Brain microvascular endothelial cell (primary cell): ENCODE results near the gene SPNS3.

Source experiments
- DNase-seq: peaks from one replicate; pipeline ENCODE4 v3.0.0-alpha.2; 2020
- H3K27ac ChIP-seq: fragments of 250-450 bp; sonication (Bioruptor Pico); 2 replicates; pipeline ENCODE4 v1.5.1; 2020; ENCODE audit warnings: mild to moderate bottlenecking, moderate library complexity
- H3K27me3 ChIP-seq: fragments of 250-450 bp; sonication (Bioruptor Pico); replicated peaks from 2 replicates; pipeline ENCODE4 v1.5.1; 2020; ENCODE audit warnings: mild to moderate bottlenecking
- H3K36me3 ChIP-seq: fragments of 250-450 bp; sonication (Bioruptor Pico); replicated peaks from 2 replicates; pipeline ENCODE4 v1.5.1; 2020; ENCODE audit warnings: mild to moderate bottlenecking
- H3K4me3 ChIP-seq: 2 replicates; pipeline ENCODE4 v1.5.1; 2011; ENCODE audit warnings: low read depth, mild to moderate bottlenecking, control low read depth, low read length, moderate library complexity
- CTCF ChIP-seq: IDR thresholded peaks from 2 replicates; pipeline ENCODE4 v1.5.1; 2011; ENCODE audit warnings: low read depth, mild to moderate bottlenecking, moderate library complexity, low read length, control low read depth, inconsistent platforms; ENCODE audit errors: missing control alignments
- in situ Hi-C: cut with HindIII; loops from 2 replicates; pipeline ENCODE4 v1.10.0; 2017; ENCODE audit warnings: low sequenced_read_pairs, low pct_ligation_motif_present

The SPNS3 gene

DNA sequence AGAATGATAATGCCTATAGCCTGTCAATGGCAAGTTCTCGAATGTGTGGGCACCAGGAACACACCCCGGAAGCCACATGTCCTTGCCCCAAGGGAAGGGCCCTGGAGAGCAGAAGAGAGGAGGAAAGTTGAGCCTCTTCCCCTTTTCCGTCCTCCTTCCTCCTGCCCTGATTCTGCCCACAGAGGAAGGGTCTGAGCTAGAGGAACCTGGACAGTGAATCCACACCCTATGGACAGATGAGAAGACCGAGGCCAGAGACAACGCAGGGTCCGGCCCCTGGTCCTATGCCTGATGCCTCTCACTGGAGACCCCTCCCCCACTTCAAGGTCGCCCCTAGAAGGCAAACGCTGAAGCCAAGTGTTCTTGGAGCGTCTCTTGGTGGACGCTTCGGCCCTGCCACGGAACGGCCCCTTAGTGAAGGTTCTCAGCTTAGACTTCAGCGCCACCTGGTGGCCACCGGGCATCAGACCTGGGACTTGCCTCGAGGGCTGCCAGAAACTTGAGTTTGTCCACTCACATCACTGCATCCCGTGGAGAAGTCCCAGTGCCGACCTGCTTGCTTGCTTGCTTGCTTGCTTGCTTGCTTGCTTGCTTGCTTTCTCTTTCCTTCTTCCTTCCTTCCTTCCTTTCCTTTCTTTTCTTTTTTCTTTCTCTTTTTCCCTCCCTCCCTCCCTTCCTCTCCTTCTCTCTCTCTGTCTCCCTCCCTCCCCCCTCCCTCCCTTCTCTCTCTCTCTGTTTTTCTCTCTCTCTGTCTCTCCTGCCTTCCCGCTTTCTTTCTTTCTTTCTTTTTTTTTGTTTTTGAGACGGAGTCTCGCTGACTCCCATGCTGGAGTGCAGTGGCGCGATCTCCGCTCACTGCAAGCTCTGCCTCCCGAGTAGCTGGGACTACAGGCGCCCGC lies 20.6 kb upstream of the SPNS3 start:
- no peak overlapping the region for H3K4me3 ChIP-seq
- in situ Hi-C loops = loop anchor here (25.0 kb wide), 1 partner anchor 201 kb away; no protein-coding TSS in a partner anchor
- H3K27me3 ChIP-seq = no peaks in the 10 kb centered on the region
- no peaks in the 10 kb centered on the region for H3K36me3 ChIP-seq
- H3K27ac ChIP-seq = no peak overlapping the region
- peak; percentile 92 for TF ChIP-seq CTCF
- DNase-seq = peak; percentile 81

DNA sequence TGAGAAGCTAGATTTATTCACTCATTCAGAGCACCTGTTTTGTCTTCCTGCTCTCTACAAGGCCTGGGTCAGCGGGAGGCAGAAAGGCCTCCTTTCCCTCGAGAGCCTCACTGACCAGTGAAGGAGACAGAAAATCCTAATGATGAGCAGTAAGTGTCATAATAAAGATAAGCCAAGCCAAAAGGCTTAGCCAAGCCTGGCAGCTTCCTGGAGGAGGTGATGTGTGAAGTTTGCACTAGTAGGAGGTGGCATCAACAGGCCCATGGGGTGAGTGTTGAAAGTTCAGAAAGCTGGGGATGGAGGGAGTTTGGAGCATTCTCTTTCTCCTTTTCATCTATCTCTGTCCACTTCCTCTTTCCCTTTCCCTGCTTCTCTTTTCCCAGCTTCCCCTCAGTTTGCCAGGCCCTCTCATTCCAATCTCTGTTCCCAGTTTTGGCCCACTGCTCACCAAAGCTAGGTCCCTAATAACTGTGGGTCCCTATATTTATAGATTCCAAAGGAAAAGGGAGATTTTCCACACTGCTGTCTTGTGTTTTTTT lies 16.5 kb upstream of the SPNS3 start:
- no peak for DNase-seq
- Histone ChIP-seq H3K36me3 (no peaks in the 10 kb centered on the region), H3K27ac (no peak overlapping the region), H3K27me3 (no peaks in the 10 kb centered on the region), H3K4me3 (no peak overlapping the region)
- in situ Hi-C loops = loop anchor here (25.0 kb wide), 1 partner anchor 205 kb away; no protein-coding TSS in a partner anchor
- no peak for TF ChIP-seq CTCF

GRCh38 chr17:4420692-4421131 lies 13.0 kb upstream of the SPNS3 start:
- in situ Hi-C loops = loop anchor here (25.0 kb wide), 1 partner anchor 208 kb away; no protein-coding TSS in a partner anchor
- DNase-seq = peak; percentile 63
- Histone ChIP-seq H3K4me3 (no peak overlapping the region), H3K27me3 (no peaks in the 10 kb centered on the region), H3K36me3 (no peaks in the 10 kb centered on the region), H3K27ac (no peak overlapping the region)
- TF ChIP-seq CTCF = peak; percentile 88

DNA sequence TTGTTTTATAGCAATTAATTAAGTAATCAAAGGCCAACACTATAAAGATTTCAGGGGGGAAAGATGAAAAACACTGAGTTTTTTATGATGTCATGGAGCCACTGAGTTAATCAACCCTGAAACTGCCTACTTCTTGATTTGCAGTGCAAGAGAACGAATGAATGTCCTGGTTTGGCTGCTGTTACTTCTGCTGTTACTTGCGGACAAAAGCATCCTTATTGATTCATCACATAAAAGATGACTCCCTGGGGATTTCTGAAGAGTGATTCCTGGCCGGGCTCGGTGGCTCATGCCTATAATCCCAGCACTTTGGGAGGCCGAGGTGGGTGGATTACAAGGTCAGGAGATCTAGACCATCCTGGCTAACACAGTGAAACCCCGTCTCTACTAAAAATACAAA lies 10.9 kb upstream of the SPNS3 start:
- no peaks in the 10 kb centered on the region for H3K36me3 ChIP-seq
- in situ Hi-C loops = loop anchor here (25.0 kb wide), 1 partner anchor 211 kb away; no protein-coding TSS in a partner anchor
- no peaks in the 10 kb centered on the region for H3K27me3 ChIP-seq
- TF ChIP-seq CTCF = no peak
- no peak overlapping the region for H3K4me3 ChIP-seq
- no peak overlapping the region for H3K27ac ChIP-seq
- no peak for DNase-seq

GRCh38 chr17:4425398-4425797 lies 8.3 kb upstream of the SPNS3 start:
- Histone ChIP-seq H3K4me3 (no peak overlapping the region), H3K36me3 (no peaks in the 10 kb centered on the region), H3K27ac (no peak overlapping the region), H3K27me3 (no peaks in the 10 kb centered on the region)
- in situ Hi-C loops = no loop called here
- DNase-seq = no peak
- no peak for TF ChIP-seq CTCF
